Stomach (tissue), 9 donors: ENCODE data around the gene PDE4D. TPM values are rescaled to one million over a fixed set of nuclear protein-coding genes. Genes with fewer than 3 reads are reported as not detected.

ENCODE experiments used
- DNase-seq, 2 donors: peaks; one replicate each; pipeline versions ENCODE4 v3.0.0 to v3.0.0-alpha.2; 2013 to 2019
- H3K27ac ChIP-seq, 5 donors: fragments of 200-600 bp in 4 of 5; sonication (generic) in 4 of 5; one replicate each; pipeline ENCODE4 v1.5.1; 2013 to 2019; ENCODE audit warnings: mild to moderate bottlenecking in 1 of 5, moderate library complexity in 1 of 5
- H3K27me3 ChIP-seq, 3 donors: fragments of 200-600 bp; sonication (generic); one replicate each; pipeline ENCODE4 v1.5.1; 2017 to 2019; ENCODE audit warnings: mixed run types in 1 of 3
- H3K36me3 ChIP-seq, 4 donors: fragments of 200-600 bp; sonication (generic); 1 replicate in 3 of 4; 2 replicates in 1 of 4; pipeline ENCODE4 v1.5.1; 2016 to 2019
- H3K4me1 ChIP-seq, 4 donors: fragments of 200-600 bp; sonication (generic); one replicate each; pipeline ENCODE4 v1.5.1; 2016 to 2019
- H3K4me3 ChIP-seq, 4 donors: fragments of 200-600 bp; sonication (generic) in 3 of 4; one replicate each; pipeline ENCODE4 v1.5.1; 2016 to 2019; ENCODE audit warnings: mild to moderate bottlenecking in 1 of 4
- H3K9me3 ChIP-seq, 4 donors: fragments of 200-600 bp; sonication (generic); one replicate each; pipeline ENCODE4 v1.5.1; 2016 to 2019
- EP300 ChIP-seq: sonication (generic); formaldehyde crosslinking; IDR thresholded peaks from one replicate; pipeline ENCODE4 v1.6.1; 2017; ENCODE audit warnings: antibody characterized with exemption
- POLR2A ChIP-seq, 4 donors: fragments of 450-650 bp; IDR thresholded peaks; one replicate each; pipeline ENCODE4 v1.6.1; 2016; ENCODE audit warnings: antibody characterized with exemption in 4 of 4, control low read depth in 2 of 4, mild to moderate bottlenecking in 1 of 4, moderate library complexity in 1 of 4
- POLR2AphosphoS5 ChIP-seq, 3 donors: sonication (generic); formaldehyde crosslinking; IDR thresholded peaks; one replicate each; pipeline ENCODE4 v1.6.1; 2016; ENCODE audit warnings: antibody characterized with exemption in 3 of 3
- WGBS, 5 donors: extraction: QIAGEN DNeasy Blood & Tissue Kit in 3 of 5; methylation state at CpG; one replicate each; pipeline versions ENCODE4 v1.1.5 to v1.1.7; 2013 to 2018; 5-methylcytosine and 5-hydroxymethylcytosine counted together
- intact Hi-C: fragments of 100-400 bp; cut with DNase I; formaldehyde crosslinking; loops from one replicate; pipeline ENCODE4 v1.15.1; 2023; ENCODE audit warnings: low total_unique reads
- polyA plus RNA-seq, 3 donors: library from polyadenylated mRNA; stranded (reverse); fragments of 200-250 nt; gene quantifications; one replicate each; pipeline ENCODE4 v1.2.3, GENCODE V29; 2013
- total RNA-seq, 5 donors: library from RNA; depleted of rRNA; stranded (reverse); fragments of >200 nt; gene quantifications; one replicate each; pipeline versions ENCODE4 v1.1.0 to v1.2.3, GENCODE V29; 2014 to 2016
- TF ChIP-seq, protein P1 (sequence below), 7 experiments: fragments of 450-650 bp in 4 of 7; fragments of 200-600 bp in 3 of 7; sonication (generic) in 3 of 7; IDR thresholded peaks; one replicate each; pipeline ENCODE4 v1.5.1; 2016 to 2019; ENCODE audit warnings: antibody characterized with exemption in 7 of 7, control low read depth in 2 of 7, mild to moderate bottlenecking in 1 of 7
- donor health status: healthy with polysubstance abuse.
- donor health status: Bipolar disorder and iron deficiency.
- donor health status: healthy.

Gene PDE4D
- total and polyA plus RNA-seq, 8 donors: 3.1 to 147 (median 97.3) TPM

DNA sequence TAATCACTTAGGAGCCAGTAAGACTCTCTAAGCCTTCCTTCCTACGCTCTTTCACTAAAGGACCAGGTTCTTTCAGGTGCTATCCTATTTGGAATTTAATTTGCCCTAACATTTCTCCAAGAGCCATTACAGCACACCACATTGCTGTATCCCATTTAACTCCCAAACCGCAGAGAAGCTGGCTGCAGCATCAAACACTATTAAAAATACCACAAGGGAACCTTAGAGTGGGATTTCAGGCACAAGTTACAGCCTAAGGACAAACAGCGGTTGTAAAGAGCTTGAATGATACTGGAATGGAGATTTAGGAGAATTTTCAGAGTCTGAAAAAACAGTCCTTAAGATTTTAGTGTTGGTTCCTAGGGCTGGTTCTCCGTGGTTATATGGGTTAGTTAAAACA lies 744.3 kb downstream of the PDE4D start:
- DNase-seq: no peak
- Histone ChIP-seq H3K36me3 (no peaks in the 10 kb centered on the region), H3K4me1 (peaks cover 0 to 17% (median 7%) of the 10 kb centered on the region in 4 donors), H3K4me3 (no peak overlapping the region), H3K9me3 (no peaks in the 10 kb centered on the region), H3K27ac (no peak overlapping the region), H3K27me3 (no peaks in the 10 kb centered on the region)
- intact Hi-C loops: no loop called here
- 94 to 98% (median 97%) methylated on average over 4 of the region's 4 CpGs for WGBS, 5 donors
- TF ChIP-seq, protein P1, sequence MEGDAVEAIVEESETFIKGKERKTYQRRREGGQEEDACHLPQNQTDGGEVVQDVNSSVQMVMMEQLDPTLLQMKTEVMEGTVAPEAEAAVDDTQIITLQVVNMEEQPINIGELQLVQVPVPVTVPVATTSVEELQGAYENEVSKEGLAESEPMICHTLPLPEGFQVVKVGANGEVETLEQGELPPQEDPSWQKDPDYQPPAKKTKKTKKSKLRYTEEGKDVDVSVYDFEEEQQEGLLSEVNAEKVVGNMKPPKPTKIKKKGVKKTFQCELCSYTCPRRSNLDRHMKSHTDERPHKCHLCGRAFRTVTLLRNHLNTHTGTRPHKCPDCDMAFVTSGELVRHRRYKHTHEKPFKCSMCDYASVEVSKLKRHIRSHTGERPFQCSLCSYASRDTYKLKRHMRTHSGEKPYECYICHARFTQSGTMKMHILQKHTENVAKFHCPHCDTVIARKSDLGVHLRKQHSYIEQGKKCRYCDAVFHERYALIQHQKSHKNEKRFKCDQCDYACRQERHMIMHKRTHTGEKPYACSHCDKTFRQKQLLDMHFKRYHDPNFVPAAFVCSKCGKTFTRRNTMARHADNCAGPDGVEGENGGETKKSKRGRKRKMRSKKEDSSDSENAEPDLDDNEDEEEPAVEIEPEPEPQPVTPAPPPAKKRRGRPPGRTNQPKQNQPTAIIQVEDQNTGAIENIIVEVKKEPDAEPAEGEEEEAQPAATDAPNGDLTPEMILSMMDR (IDR thresholded peaks at IDR 0.05): no peak
- no peak for TF ChIP-seq POLR2A (IDR thresholded peaks at IDR 0.05)
- TF ChIP-seq EP300: no peak
- no peak for TF ChIP-seq POLR2AphosphoS5 (IDR thresholded peaks at IDR 0.05)

DNA sequence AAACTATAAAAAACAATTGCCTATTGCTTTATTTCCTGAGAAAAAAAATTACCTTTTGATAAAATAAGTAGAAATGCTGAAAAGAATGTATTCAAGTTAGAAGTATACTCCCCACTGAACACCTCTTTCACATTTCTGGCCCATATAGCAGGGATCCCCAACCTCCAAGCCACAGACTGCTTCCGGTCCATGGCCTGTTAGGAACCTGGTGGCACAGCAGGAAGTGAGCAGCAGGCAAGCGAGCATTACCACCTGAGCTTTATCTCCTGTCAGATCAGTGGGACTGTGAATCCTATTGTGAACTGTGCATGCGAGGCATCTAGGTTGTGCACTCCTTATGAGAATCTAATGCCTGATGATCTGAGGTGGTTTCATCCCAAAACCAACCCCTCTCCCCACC lies 746.8 kb downstream of the PDE4D start:
- intact Hi-C loops: no loop called here
- Histone ChIP-seq H3K27ac (no peak overlapping the region), H3K4me3 (no peak overlapping the region), H3K27me3 (no peaks in the 10 kb centered on the region), H3K9me3 (no peaks in the 10 kb centered on the region), H3K36me3 (no peaks in the 10 kb centered on the region), H3K4me1 (peaks cover 0 to 15% (median 6%) of the 10 kb centered on the region in 4 donors)
- no peak for DNase-seq
- WGBS, 5 donors: 91 to 95% (median 92%) methylated on average over 3 of the region's 3 CpGs
- TF ChIP-seq POLR2AphosphoS5 (IDR thresholded peaks at IDR 0.05): no peak
- no peak for TF ChIP-seq POLR2A (IDR thresholded peaks at IDR 0.05)
- no peak for TF ChIP-seq EP300
- TF ChIP-seq, protein P1 (IDR thresholded peaks at IDR 0.05): no peak

GRCh38 chr5:59143926-59144333 lies 749.6 kb downstream of the PDE4D start:
- no peaks in the 10 kb centered on the region for H3K36me3 ChIP-seq
- no peak for DNase-seq
- H3K27ac ChIP-seq: no peak overlapping the region
- TF ChIP-seq POLR2A (IDR thresholded peaks at IDR 0.05): no peak
- TF ChIP-seq POLR2AphosphoS5 (IDR thresholded peaks at IDR 0.05): no peak
- TF ChIP-seq EP300: no peak
- TF ChIP-seq, protein P1 (IDR thresholded peaks at IDR 0.05): no peak
- H3K4me1 ChIP-seq: peaks cover 0 to 15% (median 2%) of the 10 kb centered on the region in 4 donors
- intact Hi-C loops: no loop called here
- H3K4me3 ChIP-seq: no peak overlapping the region
- WGBS, 5 donors: 57 to 67% (median 64%) methylated on average over 3 of the region's 3 CpGs
- no peaks in the 10 kb centered on the region for H3K27me3 ChIP-seq
- no peaks in the 10 kb centered on the region for H3K9me3 ChIP-seq

DNA sequence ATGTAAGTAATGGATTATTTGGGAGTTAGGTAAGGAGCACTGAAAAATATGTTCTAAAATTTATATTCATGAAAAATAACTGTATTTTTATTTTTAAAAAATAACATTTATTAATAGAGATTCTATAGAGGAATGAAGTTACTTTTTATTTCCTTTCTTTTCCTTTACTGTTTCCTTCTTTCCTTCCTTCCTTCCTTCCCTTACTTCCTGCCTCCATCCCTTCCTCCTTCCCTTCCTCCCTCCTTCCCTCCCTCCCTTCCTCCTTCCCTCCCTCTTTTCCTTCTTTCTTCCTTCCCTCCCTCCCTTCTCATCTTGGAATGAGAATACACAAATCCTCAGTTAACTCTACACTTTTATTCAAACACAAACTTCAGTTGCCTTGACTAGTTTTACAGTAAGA lies 750.6 kb downstream of the PDE4D start:
- Histone ChIP-seq H3K9me3 (no peaks in the 10 kb centered on the region), H3K27me3 (no peaks in the 10 kb centered on the region), H3K27ac (no peak overlapping the region), H3K4me1 (peaks cover 0 to 15% (median 2%) of the 10 kb centered on the region in 4 donors), H3K4me3 (no peak overlapping the region), H3K36me3 (no peaks in the 10 kb centered on the region)
- TF ChIP-seq POLR2AphosphoS5 (IDR thresholded peaks at IDR 0.05) (no peak), POLR2A (IDR thresholded peaks at IDR 0.05) (no peak), EP300 (no peak)
- TF ChIP-seq, protein P1 (IDR thresholded peaks at IDR 0.05): no peak
- intact Hi-C loops: no loop called here
- DNase-seq: no peak
